Ascending aorta (tissue), 2 donors: ENCODE measurements around the gene PARL. TPM values are rescaled to one million over a fixed set of nuclear protein-coding genes. Genes with fewer than 3 reads are reported as not detected.
"Not testable (repeated sequence)": the region's sequence is repeated elsewhere in the genome, so short reads cannot be mapped to it uniquely, and the experiment has no call there.

Experiments
- DNase-seq, 2 donors: peaks; one replicate each; pipeline ENCODE4 v3.0.0-alpha.2; 2019; ENCODE audit warnings: low spot score in 2 of 2
- H3K27ac ChIP-seq, 2 donors: fragments of 200-600 bp; sonication (generic); one replicate each; pipeline ENCODE4 v1.5.1; 2016 to 2017; ENCODE audit warnings: mild to moderate bottlenecking in 1 of 2
- H3K27me3 ChIP-seq: fragments of 200-600 bp; sonication (generic); one replicate; pipeline ENCODE4 v1.5.1; 2017
- H3K36me3 ChIP-seq, 2 donors: fragments of 200-600 bp; sonication (generic); one replicate each; pipeline ENCODE4 v1.5.1; 2016
- H3K4me1 ChIP-seq, 2 donors: fragments of 200-600 bp; sonication (generic); one replicate each; pipeline ENCODE4 v1.5.1; 2016 to 2017; ENCODE audit warnings: mild to moderate bottlenecking in 1 of 2
- H3K4me3 ChIP-seq, 2 donors: fragments of 200-600 bp; sonication (generic); one replicate each; pipeline ENCODE4 v1.5.1; 2016 to 2017; ENCODE audit warnings: mild to moderate bottlenecking in 1 of 2
- H3K9me3 ChIP-seq, 2 donors: fragments of 200-600 bp; sonication (generic); one replicate each; pipeline ENCODE4 v1.5.1; 2016
- intact Hi-C: fragments of 100-400 bp; cut with DNase I; formaldehyde crosslinking; loops from one replicate; pipeline ENCODE4 v1.15.1; 2023
- total RNA-seq: library from RNA; depleted of rRNA; stranded (reverse); fragments of >200 nt; gene quantifications from one replicate; pipeline ENCODE4 v1.1.0, GENCODE V29; 2016
- TF ChIP-seq, protein P1 (sequence below), 3 experiments: fragments of 200-600 bp in 2 of 3; fragments of 450-650 bp in 1 of 3; sonication (generic) in 2 of 3; IDR thresholded peaks; one replicate each; pipeline ENCODE4 v1.5.1; 2016 to 2019; ENCODE audit warnings: antibody characterized with exemption in 3 of 3, mild to moderate bottlenecking in 1 of 3, moderate library complexity in 1 of 3

The PARL gene
- total RNA-seq, 1 donor from 2014 or later = 14.3 TPM

DNA sequence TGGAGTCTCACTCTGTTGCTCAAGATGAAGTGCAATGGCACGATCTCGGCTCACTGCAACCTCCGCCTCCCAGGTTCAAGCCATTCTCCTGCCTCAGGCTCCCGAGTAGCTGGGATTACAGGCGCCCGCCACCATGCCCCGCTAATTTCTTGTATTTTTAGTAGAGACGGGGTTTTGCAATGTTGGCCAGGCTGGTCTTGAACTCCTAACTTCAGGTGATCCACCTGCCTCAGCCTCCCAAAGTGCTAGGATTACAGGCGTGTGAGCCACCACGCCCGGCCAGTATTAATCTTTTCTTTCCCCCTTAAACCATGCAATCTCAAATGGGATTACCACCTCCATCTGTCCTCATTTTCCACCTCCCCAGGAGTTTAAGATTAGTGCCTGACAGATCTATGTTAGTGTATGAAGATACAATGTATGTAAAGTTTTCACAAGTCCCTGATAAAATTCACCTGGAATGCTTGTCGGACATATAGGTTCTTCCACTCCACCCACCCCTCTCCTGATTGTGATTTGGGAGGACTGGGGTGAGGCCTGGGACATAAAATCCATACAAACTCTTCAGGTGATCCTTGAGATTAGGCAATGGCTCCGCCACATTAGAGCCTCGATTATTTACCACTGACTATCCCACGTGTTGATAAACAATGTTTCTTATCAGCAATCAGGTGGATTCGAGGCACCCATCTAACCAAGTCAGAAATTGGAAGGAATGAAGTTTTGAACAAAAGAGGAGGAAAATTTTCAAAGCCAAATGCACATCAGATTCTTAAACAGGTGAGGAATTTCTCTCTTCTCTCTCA is 1.2 kb downstream of the PARL start:
- peaks cover 0 to 21% of the 10 kb centered on the region in 2 donors for H3K4me1 ChIP-seq
- H3K4me3 ChIP-seq = peak overlapping the region; percentile 89 to 90
- H3K27ac ChIP-seq = no peak overlapping the region
- intact Hi-C loops = loop anchor here (2.0 to 10.0 kb wide), 3 partner anchors 134 to 291 kb away; partner anchors contain the start of genes ABCC5 and AP2M1
- H3K9me3 ChIP-seq = no peaks in the 10 kb centered on the region
- TF ChIP-seq, protein P1, sequence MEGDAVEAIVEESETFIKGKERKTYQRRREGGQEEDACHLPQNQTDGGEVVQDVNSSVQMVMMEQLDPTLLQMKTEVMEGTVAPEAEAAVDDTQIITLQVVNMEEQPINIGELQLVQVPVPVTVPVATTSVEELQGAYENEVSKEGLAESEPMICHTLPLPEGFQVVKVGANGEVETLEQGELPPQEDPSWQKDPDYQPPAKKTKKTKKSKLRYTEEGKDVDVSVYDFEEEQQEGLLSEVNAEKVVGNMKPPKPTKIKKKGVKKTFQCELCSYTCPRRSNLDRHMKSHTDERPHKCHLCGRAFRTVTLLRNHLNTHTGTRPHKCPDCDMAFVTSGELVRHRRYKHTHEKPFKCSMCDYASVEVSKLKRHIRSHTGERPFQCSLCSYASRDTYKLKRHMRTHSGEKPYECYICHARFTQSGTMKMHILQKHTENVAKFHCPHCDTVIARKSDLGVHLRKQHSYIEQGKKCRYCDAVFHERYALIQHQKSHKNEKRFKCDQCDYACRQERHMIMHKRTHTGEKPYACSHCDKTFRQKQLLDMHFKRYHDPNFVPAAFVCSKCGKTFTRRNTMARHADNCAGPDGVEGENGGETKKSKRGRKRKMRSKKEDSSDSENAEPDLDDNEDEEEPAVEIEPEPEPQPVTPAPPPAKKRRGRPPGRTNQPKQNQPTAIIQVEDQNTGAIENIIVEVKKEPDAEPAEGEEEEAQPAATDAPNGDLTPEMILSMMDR (IDR thresholded peaks at IDR 0.05) = no peak
- H3K36me3 ChIP-seq = no peaks in the 10 kb centered on the region
- no peak for DNase-seq
- H3K27me3 ChIP-seq = no peaks in the 10 kb centered on the region

DNA sequence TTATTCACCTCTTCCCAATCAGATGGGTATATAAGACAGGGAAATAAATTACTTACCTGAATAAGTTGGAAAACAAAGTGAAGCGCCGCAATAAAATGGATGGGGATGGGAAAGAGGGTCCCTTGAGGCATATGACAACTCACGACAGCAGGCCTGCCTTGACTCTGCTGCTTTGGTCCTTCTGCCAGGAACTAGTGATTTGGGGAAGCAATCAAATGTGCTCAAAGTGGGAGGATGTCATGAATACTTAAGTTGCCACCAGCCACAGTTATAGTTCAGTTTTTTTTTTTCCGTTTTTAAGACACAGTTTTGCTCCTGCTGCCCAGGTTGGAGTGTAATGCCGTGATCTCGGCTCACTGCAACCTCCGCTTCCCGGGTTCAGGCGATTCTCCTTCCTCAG is 4.6 kb downstream of the PARL start:
- H3K27me3 ChIP-seq = no peaks in the 10 kb centered on the region
- peaks cover 0 to 3% of the 10 kb centered on the region in 2 donors for H3K36me3 ChIP-seq
- H3K4me3 ChIP-seq = no peak overlapping the region
- TF ChIP-seq, protein P1 (IDR thresholded peaks at IDR 0.05) = no peak
- H3K9me3 ChIP-seq = no peaks in the 10 kb centered on the region
- intact Hi-C loops = loop anchor here (5.0 to 10.0 kb wide), 2 partner anchors 137 to 295 kb away; partner anchors contain the start of genes ABCC5 and AP2M1
- no peak overlapping the region for H3K27ac ChIP-seq
- H3K4me1 ChIP-seq = peaks cover 0 to 17% of the 10 kb centered on the region in 2 donors
- no peak for DNase-seq

DNA sequence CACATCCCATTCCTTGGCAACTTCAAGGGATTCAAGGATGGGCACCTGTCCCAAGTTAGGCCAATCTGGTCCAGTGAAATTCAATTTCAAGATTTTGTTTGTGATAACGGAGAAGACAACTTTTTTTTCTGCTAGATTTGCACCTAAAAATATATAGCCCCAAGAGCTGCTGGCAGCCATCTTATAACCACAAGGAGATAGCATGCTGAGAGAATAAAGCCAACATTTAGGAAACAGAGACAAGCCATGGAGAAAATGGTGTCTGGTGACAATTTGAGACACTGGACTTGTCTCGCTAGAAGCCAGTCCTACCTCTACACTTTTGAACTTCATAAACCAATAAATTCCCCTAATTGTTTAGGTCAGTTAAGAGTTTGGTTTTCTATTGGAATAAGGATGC is 5.4 kb downstream of the PARL start:
- no peaks in the 10 kb centered on the region for H3K27me3 ChIP-seq
- no peak overlapping the region for H3K27ac ChIP-seq
- no peak for DNase-seq
- TF ChIP-seq, protein P1 (IDR thresholded peaks at IDR 0.05) = no peak
- no peaks in the 10 kb centered on the region for H3K9me3 ChIP-seq
- intact Hi-C loops = no loop called here
- H3K4me1 ChIP-seq = peaks cover 0 to 15% of the 10 kb centered on the region in 2 donors
- H3K4me3 ChIP-seq = no peak overlapping the region
- H3K36me3 ChIP-seq = peaks cover 0 to 3% of the 10 kb centered on the region in 2 donors

DNA sequence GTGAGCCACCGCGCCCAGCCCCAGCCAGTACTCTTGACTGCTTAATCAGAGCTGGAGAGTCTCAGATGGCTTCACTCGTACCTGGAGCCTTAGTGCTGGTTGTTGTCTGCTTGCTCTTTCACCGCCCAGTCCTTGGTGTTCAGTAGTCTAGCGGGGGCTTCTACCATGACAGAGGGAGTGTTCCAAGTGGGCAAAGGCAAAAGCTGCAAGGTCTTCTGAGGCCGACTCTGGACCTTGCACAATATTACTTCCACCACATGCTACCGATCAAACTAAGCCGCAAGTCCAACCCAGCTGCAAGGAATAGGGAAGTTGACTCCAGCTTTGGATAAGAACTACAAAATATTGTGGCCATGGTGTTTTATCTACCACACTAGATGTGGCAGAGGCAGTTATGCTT is 6.6 kb downstream of the PARL start:
- H3K27ac ChIP-seq = no peak overlapping the region
- no peak for DNase-seq

DNA sequence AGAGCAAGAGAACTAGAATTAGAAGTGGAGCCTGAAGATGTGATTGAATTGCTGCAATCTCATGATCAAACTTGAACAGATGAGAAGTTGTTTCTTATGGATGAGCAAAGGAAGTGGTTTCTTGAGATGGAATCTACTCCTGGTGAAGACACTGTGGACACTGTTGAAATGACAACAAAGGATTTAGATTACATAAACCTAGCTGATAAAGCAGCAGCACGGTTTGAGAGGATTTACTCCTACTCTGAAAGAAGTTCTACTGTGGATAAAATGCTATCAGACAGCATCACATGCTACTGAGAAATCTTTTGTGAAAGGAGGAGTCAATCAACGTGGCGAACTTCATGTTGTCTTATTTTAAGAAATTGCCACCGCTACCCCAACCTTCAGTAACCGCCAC is 7.5 kb downstream of the PARL start:
- H3K9me3 ChIP-seq, DNase-seq, H3K36me3 ChIP-seq, H3K27me3 ChIP-seq, H3K27ac ChIP-seq, H3K4me3 ChIP-seq, H3K4me1 ChIP-seq, intact Hi-C loops: not testable (repeated sequence)

More for the DNA sequence above, 6.6 kb downstream of the PARL start:
- Histone ChIP-seq H3K4me1 (peaks cover 0 to 3% of the 10 kb centered on the region in 2 donors), H3K36me3 (peaks cover 0 to 3% of the 10 kb centered on the region in 2 donors), H3K27me3 (no peaks in the 10 kb centered on the region), H3K4me3 (no peak overlapping the region), H3K9me3 (no peaks in the 10 kb centered on the region)
- intact Hi-C loops = no loop called here
- TF ChIP-seq, protein P1 (IDR thresholded peaks at IDR 0.05) = no peak

DNA sequence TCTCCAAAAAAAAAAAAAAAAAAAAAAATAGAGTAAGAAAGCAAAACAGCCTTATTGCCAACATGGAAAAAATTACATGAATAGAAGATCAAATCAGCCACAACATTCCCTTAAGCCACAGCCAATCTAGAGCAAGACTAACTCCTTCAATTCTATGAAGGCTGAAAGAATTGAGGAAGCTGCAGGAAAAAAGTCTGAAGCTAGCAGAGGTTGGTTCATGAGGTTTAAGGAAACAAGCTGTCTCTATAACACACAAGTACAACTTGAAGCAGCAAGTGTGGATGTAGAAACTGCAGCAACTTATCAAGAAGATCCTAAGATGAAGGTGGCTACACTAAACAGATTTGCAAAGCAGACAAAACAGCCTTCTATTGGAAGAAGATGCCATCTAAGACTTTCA is 9.3 kb downstream of the PARL start:
- intact Hi-C loops = no loop called here
- H3K9me3 ChIP-seq = no peaks in the 10 kb centered on the region
- DNase-seq = no peak
- no peak overlapping the region for H3K27ac ChIP-seq
- TF ChIP-seq, protein P1 (IDR thresholded peaks at IDR 0.05) = no peak
- H3K4me1 ChIP-seq = no peaks in the 10 kb centered on the region
- H3K4me3 ChIP-seq = no peak overlapping the region
- H3K36me3 ChIP-seq = peaks cover 0 to 3% of the 10 kb centered on the region in 2 donors
- no peaks in the 10 kb centered on the region for H3K27me3 ChIP-seq
